PFSK-1 (cell line): Measurements from ENCODE around the gene TMEM116.

Source experiments
- FOXP2 ChIP-seq: optimal IDR thresholded peaks from 2 replicates; pipeline ENCODE3; 2011; ENCODE audit warnings: borderline replicate concordance, control low read depth, inconsistent platforms; ENCODE audit not compliant: insufficient read depth; ENCODE audit errors: extremely low read length, extremely low read depth
- POLR2AphosphoS5 ChIP-seq: IDR thresholded peaks from 2 replicates; pipeline ENCODE4 v1.6.1; 2012; ENCODE audit warnings: low read depth, mild to moderate bottlenecking, control low read depth, low read length, moderate library complexity
- SIN3A ChIP-seq: IDR thresholded peaks from 2 replicates; pipeline ENCODE4 v1.6.1; 2012; ENCODE audit warnings: mild to moderate bottlenecking, low read length, moderate library complexity, borderline replicate concordance; ENCODE audit not compliant: insufficient read depth
- TAF1 ChIP-seq: IDR thresholded peaks from 2 replicates; pipeline ENCODE4 v1.6.1; 2012; ENCODE audit warnings: low read length, control low read depth, borderline replicate concordance; ENCODE audit not compliant: insufficient read depth
- TF ChIP-seq, protein P1 (sequence below), 2 experiments: IDR thresholded peaks; 2 replicates each; pipeline versions ENCODE4 v1.6.1 to v1.8.0; 2011 to 2012; ENCODE audit warnings: low read depth in 2 of 2, low read length in 2 of 2, control low read depth in 1 of 2, inconsistent platforms in 1 of 2, mild to moderate bottlenecking in 1 of 2, moderate library complexity in 1 of 2; ENCODE audit not compliant: insufficient read depth in 1 of 2

DNA sequence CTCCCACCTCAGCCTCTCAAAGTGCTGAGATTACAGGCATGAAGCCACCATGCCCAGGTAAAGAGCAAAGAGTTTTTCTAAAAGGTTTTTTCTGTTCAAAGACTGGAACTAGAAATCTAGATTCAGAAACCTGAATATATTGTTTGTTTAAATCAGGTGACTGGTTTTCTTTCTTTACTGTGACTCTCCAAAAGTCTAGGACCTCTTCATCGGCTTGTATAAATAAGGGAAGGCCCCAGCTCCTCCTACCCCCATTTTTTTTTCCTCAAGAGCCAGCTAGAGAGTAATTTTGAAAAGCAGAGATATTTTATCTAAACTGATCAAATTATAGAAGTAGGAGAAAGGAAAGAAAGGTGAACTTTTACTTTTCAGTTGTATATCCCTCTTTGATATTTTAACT is 48.0 kb downstream of the TMEM116 start:
- TF ChIP-seq TAF1 (no peak), SIN3A (no peak), POLR2AphosphoS5 (no peak), FOXP2 (no peak)
- TF ChIP-seq, protein P1, sequence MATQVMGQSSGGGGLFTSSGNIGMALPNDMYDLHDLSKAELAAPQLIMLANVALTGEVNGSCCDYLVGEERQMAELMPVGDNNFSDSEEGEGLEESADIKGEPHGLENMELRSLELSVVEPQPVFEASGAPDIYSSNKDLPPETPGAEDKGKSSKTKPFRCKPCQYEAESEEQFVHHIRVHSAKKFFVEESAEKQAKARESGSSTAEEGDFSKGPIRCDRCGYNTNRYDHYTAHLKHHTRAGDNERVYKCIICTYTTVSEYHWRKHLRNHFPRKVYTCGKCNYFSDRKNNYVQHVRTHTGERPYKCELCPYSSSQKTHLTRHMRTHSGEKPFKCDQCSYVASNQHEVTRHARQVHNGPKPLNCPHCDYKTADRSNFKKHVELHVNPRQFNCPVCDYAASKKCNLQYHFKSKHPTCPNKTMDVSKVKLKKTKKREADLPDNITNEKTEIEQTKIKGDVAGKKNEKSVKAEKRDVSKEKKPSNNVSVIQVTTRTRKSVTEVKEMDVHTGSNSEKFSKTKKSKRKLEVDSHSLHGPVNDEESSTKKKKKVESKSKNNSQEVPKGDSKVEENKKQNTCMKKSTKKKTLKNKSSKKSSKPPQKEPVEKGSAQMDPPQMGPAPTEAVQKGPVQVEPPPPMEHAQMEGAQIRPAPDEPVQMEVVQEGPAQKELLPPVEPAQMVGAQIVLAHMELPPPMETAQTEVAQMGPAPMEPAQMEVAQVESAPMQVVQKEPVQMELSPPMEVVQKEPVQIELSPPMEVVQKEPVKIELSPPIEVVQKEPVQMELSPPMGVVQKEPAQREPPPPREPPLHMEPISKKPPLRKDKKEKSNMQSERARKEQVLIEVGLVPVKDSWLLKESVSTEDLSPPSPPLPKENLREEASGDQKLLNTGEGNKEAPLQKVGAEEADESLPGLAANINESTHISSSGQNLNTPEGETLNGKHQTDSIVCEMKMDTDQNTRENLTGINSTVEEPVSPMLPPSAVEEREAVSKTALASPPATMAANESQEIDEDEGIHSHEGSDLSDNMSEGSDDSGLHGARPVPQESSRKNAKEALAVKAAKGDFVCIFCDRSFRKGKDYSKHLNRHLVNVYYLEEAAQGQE (IDR thresholded peaks at IDR 0.05; ENCODE audit: insufficient read depth in 1 of 2, low read depth in 2 of 2, low read length in 2 of 2) = no peak
